ENCODE measurements around the gene FLOT1. TPM values are rescaled to one million over a fixed set of nuclear protein-coding genes. Genes with fewer than 3 reads are reported as not detected.

The FLOT1 gene
- total and polyA plus RNA-seq, 9 of the 15 experiments (the other 6 are each of a cell fraction or from before 2014, with no cell fraction given): 11.7 to 149 (median 118) TPM

GRCh38 chr6:30682143-30683117 is 60.1 kb downstream of the FLOT1 start (continued):
- TF ChIP-seq JUN (IDR thresholded peaks at IDR 0.05; ENCODE audit: borderline replicate concordance, low read depth, low read length): peak; percentile 95
- 0 out of 2 replicates have a peak, but pooled peaks have one; percentile 37 for TF ChIP-seq JUN (CRISPR knock-in tag; IDR thresholded peaks at IDR 0.05; ENCODE audit: borderline replicate concordance)
- TF ChIP-seq DDX20 (tag; IDR thresholded peaks at IDR 0.05; ENCODE audit: low read depth): no peak
- TF ChIP-seq POLR3G (IDR thresholded peaks at IDR 0.05; ENCODE audit: extremely low read depth, insufficient read length, insufficient replicate concordance): no peak
- TF ChIP-seq POLR2AphosphoS5 (IDR thresholded peaks at IDR 0.05; ENCODE audit: control insufficient read depth, insufficient read depth, low read depth, low read length): peak; percentile 54; the same call in 1 of the 2 replicates
- TF ChIP-seq MXD1 (CRISPR knock-in tag; IDR thresholded peaks at IDR 0.05; ENCODE audit: borderline replicate concordance, poor library complexity, severe bottlenecking): no peak
- TF ChIP-seq RHOXF2B (CRISPR knock-in tag; conservative IDR thresholded peaks at IDR 0.05): 0 out of 2 replicates have a peak, but pooled peaks have one; percentile 45
- 0 out of 4 replicates have a peak, but pooled peaks of 1 of the 2 experiments have one; percentile 53 for TF ChIP-seq BCLAF1 (IDR thresholded peaks at IDR 0.05; ENCODE audit: borderline replicate concordance in 1 of 2, control insufficient read depth in 1 of 2, low read depth in 2 of 2, low read length in 1 of 2)
- no peak for TF ChIP-seq ZBTB8A (IDR thresholded peaks at IDR 0.05; ENCODE audit: partially characterized antibody)
- TF ChIP-seq E2F3 (CRISPR knock-in tag; IDR thresholded peaks at IDR 0.05): no peak
- peak; percentile 89 for TF ChIP-seq BRD4 (IDR thresholded peaks at IDR 0.05)
- peak; percentile 60; the same call in 1 of the 2 replicates for TF ChIP-seq ESRRB (CRISPR knock-in tag; IDR thresholded peaks at IDR 0.05; ENCODE audit: borderline replicate concordance)
- no peak for TF ChIP-seq THRB (CRISPR knock-in tag; conservative IDR thresholded peaks at IDR 0.05)
- no peak for TF ChIP-seq BRCA1 (IDR thresholded peaks at IDR 0.05)
- TF ChIP-seq BRCA1 (CRISPR knock-in tag; IDR thresholded peaks at IDR 0.05): no peak
- TF ChIP-seq PHB (CRISPR knock-in tag; IDR thresholded peaks at IDR 0.05): no peak
- no peak for TF ChIP-seq MNT (conservative IDR thresholded peaks at IDR 0.05)
- no peak for TF ChIP-seq POU5F1 (IDR thresholded peaks at IDR 0.05; ENCODE audit: borderline replicate concordance, low read depth, low read length, partially characterized antibody)
